ENCODE results near the gene AIRE.
A peak's percentile ranks its signal among the peaks of the same experiment; 100 is the strongest.
"Not testable (repeated sequence)": the region's sequence is repeated elsewhere in the genome, so short reads cannot be mapped to it uniquely, and the experiment has no call there.

AIRE gene

DNA sequence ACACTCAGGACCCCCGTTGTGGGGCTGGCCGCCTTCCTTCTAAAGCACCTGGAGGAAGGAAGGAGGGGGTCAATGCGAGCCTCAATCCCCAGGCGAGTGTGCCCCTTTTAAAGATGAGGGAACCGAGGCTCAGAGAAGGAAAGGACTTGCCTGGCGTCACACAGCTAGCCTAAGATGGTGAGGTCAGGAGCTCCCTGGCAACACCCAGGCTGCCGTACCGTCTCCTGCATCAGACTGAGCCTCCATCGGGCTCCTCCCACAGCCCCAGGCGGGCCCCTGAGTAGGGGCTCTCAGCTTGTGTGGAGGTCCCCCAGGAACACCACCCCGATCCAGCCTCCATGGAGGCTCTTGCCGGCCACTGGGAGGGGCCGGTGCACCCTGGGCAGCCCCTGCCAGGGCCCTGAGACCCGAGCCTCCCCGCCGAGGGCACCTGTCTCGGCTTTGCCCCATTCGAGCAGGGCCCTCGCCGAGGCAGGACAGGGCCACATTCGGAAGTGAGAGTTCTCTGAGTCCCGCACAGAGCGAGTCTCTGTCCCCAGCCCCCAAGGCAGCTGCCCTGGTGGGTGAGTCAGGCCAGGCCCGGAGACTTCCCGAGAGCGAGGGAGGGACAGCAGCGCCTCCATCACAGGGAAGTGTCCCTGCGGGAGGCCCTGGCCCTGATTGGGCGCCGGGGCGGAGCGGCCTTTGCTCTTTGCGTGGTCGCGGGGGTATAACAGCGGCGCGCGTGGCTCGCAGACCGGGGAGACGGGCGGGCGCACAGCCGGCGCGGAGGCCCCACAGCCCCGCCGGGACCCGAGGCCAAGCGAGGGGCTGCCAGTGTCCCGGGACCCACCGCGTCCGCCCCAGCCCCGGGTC, at the start of gene AIRE:
Gene AIRE (plus strand): TSS at position 739 of the 855 bp plus-strand sequence. CDS start 131 bp downstream, outside the sequence.
- Histone ChIP-seq H3K9ac (no peak within 1 kb of the TSS), H3K4me1 (peaks cover 71% of the 10 kb centered on the region), H4K20me1 (no peaks in the 10 kb centered on the region), H3K27me3 (no peaks in the 10 kb centered on the region), H3K4me3 (no peak within 1 kb of the TSS), H3K27ac (0 out of 2 replicates have a peak within 1 kb of the TSS, but pooled peaks have one; percentile 51), H3K36me3 (no peaks in the 10 kb centered on the region), H3K9me3 (no peaks in the 10 kb centered on the region), H3K4me2 (peak within 1 kb of the TSS; percentile 86)
- no peak for TF ChIP-seq Cebpa-rat (IDR thresholded peaks at IDR 0.05)

DNA sequence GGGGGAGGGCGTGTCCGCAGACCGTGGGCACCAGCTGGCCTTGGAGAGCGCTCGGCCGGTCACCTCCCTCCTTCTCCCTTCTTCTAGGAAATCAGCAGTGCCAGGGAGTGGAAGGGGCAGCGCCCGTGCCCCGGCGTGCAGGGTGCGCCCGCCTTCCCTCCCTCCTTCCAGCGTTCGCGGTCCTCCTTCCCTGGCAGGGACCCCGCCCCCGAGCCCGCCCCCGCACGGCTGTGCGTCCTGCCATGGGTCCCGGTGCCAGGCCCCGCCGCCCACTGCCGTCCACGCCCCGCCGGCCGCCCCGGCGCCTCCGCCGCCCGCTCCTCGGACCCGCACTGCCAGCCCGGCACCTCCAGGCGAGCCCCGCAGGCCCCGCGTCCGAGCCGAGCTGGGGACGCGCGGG, 45.3 kb upstream of the AIRE start:
- not testable (repeated sequence) for H3K9ac ChIP-seq, H3K4me3 ChIP-seq, H3K4me1 ChIP-seq, H3K36me3 ChIP-seq, H3K4me2 ChIP-seq, H3K27ac ChIP-seq, H3K9me3 ChIP-seq, H4K20me1 ChIP-seq, H3K27me3 ChIP-seq

DNA sequence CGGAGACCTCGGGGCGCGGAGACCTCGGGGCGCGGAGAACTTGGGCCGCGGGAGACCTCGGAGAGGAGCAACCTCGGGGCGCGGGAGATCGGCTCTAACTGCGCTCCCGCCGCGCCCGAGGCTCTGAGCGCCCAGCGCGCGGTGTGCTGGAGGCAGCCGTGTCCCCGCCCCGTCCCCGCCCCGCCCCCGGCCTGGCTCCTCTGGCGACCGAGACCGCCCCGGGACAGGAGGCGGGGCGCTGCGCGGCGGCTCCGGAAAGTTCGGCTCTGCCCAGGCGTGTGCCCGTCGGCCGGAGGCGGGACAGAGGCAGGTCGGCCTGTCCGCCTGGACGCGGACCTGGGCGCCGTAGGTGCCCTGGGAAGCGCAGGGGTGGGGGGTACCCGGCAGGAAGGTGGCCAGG, 44.8 kb upstream of the AIRE start, which contains the start of gene ICOSLG:
Gene ICOSLG (minus strand): TSS at position 102 of the 400 bp plus-strand sequence. CDS start 126 bp downstream, outside the sequence.
- H3K9me3 ChIP-seq, H3K27ac ChIP-seq, H3K4me2 ChIP-seq, H3K36me3 ChIP-seq, H4K20me1 ChIP-seq, H3K4me3 ChIP-seq, H3K27me3 ChIP-seq, H3K9ac ChIP-seq, H3K4me1 ChIP-seq: not testable (repeated sequence)

DNA sequence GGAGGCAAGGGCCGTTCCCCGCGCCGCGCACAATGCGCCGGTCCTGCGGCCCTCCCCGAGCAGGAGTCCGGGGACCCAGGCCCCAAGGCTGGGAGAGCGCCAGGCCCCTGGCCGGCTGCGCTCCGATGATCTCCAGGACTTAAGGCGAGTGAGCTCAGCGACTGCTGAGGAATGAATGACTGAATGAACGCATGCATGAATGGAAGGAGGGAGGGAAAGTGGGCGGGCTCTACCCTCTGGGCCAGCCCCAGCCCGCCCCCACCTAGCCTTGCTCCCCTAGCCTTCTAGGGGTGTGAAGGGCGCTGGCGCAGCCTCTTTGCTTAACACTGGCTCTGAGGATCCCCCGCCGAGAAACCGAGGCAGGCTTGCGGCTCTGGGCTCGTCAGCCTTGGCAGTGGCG, 44.4 kb upstream of the AIRE start:
- not testable (repeated sequence) for H3K4me2 ChIP-seq

DNA sequence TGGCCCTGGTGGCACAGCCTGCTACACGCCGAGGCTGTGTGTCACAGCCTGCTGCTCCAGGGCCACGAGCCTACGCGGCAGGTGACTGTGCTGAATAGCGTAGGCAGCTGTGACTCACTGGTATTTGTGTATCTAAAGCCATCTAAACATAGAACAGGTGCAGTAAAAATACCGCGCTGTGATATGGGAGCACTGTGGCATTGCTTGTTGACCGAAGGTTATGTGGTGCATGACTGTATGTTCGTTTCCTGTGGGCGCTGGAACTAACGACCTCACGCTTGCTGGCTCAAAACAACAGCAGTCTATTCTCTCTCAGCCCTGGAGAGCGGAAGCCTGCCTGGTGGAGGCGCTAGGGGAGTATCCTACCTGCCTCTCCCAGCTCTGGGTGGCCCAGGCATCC, 41.7 kb upstream of the AIRE start:
- H3K27me3 ChIP-seq, H3K9me3 ChIP-seq, H3K9ac ChIP-seq, H3K36me3 ChIP-seq, H3K4me3 ChIP-seq, H3K4me1 ChIP-seq, H3K27ac ChIP-seq, H4K20me1 ChIP-seq, H3K4me2 ChIP-seq: not testable (repeated sequence)

More for the DNA sequence above, 44.4 kb upstream of the AIRE start:
- H3K4me3 ChIP-seq, H3K27me3 ChIP-seq, H3K27ac ChIP-seq, H3K9me3 ChIP-seq, H3K36me3 ChIP-seq, H4K20me1 ChIP-seq, H3K9ac ChIP-seq, H3K4me1 ChIP-seq: not testable (repeated sequence)

DNA sequence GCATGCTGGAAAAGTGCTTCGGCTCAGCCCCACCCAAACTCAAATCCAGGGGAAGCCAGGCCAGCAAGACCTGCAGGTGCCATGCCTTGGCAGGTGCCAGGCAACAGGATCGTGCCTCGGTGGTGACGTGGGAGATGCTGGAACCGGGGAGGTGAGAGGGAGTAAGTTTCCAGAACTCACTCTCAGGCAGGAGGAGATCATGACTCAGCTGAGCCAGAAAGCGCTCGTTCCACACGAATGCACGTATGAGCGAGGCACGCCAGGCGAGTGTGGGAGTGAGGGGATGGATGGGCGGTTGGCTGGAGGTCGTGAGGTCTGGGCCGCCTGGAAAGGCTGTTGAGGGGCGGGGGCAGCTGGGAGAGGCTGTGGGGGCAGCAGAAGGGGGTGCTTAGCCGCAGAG, 37.8 kb upstream of the AIRE start:
- H3K9ac ChIP-seq, H3K4me3 ChIP-seq, H4K20me1 ChIP-seq, H3K27me3 ChIP-seq, H3K4me1 ChIP-seq, H3K36me3 ChIP-seq, H3K27ac ChIP-seq, H3K9me3 ChIP-seq, H3K4me2 ChIP-seq: not testable (repeated sequence)

DNA sequence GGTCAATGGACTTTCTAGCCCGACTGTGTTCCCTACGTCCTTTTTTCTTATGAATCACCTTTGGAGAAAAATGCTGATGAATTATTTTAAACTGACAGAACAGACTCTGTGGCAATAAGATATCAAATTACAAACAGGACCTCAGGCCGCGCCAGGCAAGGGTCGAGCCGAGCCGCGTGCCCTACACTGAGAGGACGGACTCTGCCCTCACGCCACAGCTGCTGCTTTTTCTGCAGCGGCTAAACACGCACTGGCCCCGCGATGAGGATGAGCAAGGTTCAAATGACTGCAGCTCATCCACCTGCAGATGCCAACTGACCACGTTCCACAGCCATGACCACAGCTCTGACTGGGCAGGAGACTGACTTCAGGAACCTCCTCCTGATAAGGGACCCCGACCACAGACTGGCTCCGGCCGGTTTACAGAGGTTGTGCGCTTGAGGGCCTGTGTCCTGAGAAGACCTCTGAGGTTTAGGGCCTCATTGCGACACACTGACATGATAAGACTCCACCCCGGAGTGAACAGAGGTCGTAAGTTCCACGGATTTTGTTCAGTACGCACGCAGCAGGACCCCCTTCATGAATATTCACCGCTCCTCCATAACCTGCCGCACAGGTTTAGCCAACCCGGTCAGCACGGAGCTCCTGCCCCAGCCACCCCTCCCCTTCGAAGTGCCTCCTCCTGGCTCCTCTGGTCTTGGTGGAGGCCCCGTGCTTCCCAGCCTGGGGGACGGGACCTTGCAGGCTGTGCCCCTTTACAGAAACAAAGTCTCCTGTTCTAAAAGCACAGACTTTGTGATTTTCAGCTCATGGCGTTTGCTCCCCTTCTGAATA, 36.3 kb upstream of the AIRE start:
- H3K4me1 ChIP-seq, H3K4me3 ChIP-seq, H3K27me3 ChIP-seq, H3K9me3 ChIP-seq, H3K36me3 ChIP-seq, H3K9ac ChIP-seq, H3K27ac ChIP-seq, H4K20me1 ChIP-seq, H3K4me2 ChIP-seq: not testable (repeated sequence)

DNA sequence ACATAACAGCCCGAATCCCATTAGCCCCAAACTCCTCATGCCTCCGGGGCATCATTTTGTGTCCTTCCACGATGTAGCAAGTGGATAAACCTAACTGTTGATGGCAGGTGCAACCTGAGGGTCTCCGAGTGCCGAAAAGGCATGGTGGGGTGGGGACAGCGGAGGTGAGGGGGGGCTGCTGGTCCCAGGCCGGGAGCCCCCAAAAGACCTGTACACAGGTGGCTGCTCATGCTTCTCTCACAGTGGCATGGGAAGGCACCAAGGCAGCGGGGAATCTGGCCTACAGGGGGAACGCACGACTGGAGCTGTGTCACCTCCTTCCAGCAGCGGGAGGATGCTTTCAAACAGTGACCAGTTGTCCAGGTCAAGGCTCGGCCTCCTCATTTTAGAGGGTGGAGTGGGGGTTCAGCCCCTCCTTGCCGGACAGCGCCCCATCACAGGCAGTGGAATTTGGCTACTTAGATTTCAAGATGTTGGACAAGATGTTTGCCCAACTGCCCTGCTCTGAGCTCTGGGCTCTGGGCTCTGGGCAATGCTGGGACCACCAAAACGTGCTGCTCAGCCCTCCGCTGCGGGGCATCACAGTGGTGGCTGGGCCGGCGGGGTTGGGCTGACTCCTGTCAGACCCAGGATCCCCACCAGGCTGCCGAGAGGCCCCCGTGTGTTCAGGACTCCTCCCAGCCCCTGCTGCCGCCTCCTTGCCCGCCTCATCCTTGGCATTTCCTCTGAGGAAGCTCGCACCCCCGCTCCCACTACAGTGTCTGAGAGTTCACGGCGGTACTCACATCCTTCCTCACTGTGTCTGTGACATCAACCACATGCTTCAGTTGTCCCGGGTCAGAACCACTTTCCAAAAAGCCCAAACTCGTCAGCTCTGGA, 31.6 kb upstream of the AIRE start:
- peaks cover 33% of the 10 kb centered on the region for H3K4me1 ChIP-seq
- H4K20me1 ChIP-seq = no peaks in the 10 kb centered on the region
- 0 out of 2 replicates have a peak overlapping the region, but pooled peaks have one; percentile 5 for H3K27ac ChIP-seq
- no peak overlapping the region for H3K4me3 ChIP-seq
- no peak overlapping the region for H3K9ac ChIP-seq
- H3K9me3 ChIP-seq = no peaks in the 10 kb centered on the region
- no peaks in the 10 kb centered on the region for H3K27me3 ChIP-seq
- no peak for TF ChIP-seq Cebpa-rat (IDR thresholded peaks at IDR 0.05)
- no peaks in the 10 kb centered on the region for H3K36me3 ChIP-seq
- H3K4me2 ChIP-seq = peak overlapping the region; percentile 71

DNA sequence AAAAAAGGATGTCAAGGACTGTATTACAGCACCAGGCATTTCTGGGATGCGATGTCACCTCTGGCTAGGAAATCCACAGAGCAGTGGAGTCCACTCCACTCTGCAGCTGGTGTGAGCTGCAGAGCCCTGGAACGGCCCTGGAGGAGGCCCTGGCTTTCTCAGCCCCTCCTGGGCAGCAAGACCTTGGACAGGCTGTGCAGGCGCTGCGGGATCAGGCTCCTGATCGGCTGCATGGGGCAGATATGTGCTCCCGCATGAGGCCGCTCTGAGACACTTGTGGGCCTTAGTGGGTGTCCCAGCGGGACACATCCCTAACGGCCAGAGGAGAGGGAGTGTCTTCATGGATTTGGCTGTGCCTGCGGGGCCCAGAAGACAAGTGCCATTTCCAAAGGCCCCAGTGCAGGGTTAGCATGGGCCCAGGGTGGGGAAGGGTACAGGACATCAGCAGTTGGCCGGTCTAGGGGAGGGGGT, 30.1 kb upstream of the AIRE start:
- no peak for TF ChIP-seq Cebpa-rat (IDR thresholded peaks at IDR 0.05)
- Histone ChIP-seq H3K27me3 (no peaks in the 10 kb centered on the region), H3K9me3 (no peaks in the 10 kb centered on the region), H3K9ac (no peak overlapping the region), H3K27ac (no peak overlapping the region), H3K4me1 (peaks cover 40% of the 10 kb centered on the region), H3K4me3 (no peak overlapping the region), H4K20me1 (no peaks in the 10 kb centered on the region), H3K36me3 (no peaks in the 10 kb centered on the region), H3K4me2 (peak overlapping the region; percentile 71)

All from BLaER1 (cell line).